Glutamatergic neuron (in vitro differentiated cells): ENCODE results near the gene FADD. TPM values are rescaled to one million over a fixed set of nuclear protein-coding genes. Genes with fewer than 3 reads are reported as not detected.

ENCODE experiments used
- DNase-seq: peaks from one replicate; pipeline ENCODE4 v3.0.0; 2022
- H3K27ac Mint-ChIP-seq: one replicate; pipeline ENCODE4 v1.8.0; 2020; ENCODE audit warnings: mild to moderate bottlenecking, mixed read lengths, inconsistent platforms; ENCODE audit not compliant: unreplicated experiment
- H3K27me3 Mint-ChIP-seq: one replicate; pipeline ENCODE4 v1.8.0; 2020; ENCODE audit warnings: mild to moderate bottlenecking, moderate library complexity, mixed read lengths, inconsistent platforms; ENCODE audit not compliant: unreplicated experiment
- H3K36me3 Mint-ChIP-seq: one replicate; pipeline ENCODE4 v1.8.0; 2020; ENCODE audit warnings: mild to moderate bottlenecking, mixed read lengths, inconsistent platforms; ENCODE audit not compliant: unreplicated experiment
- H3K4me1 Mint-ChIP-seq: one replicate; pipeline ENCODE4 v1.8.0; 2020; ENCODE audit warnings: mild to moderate bottlenecking, low read depth, mixed read lengths, inconsistent platforms; ENCODE audit not compliant: unreplicated experiment
- H3K4me3 Mint-ChIP-seq: one replicate; pipeline ENCODE4 v1.8.0; 2020; ENCODE audit warnings: mild to moderate bottlenecking, mixed read lengths, inconsistent platforms; ENCODE audit not compliant: unreplicated experiment
- H3K9me3 Mint-ChIP-seq: one replicate; pipeline ENCODE4 v1.8.0; 2020; ENCODE audit warnings: mild to moderate bottlenecking, moderate library complexity, mixed read lengths, inconsistent platforms; ENCODE audit not compliant: unreplicated experiment
- CTCF ChIP-seq: fragments of 200-600 bp; sonication (generic); IDR thresholded peaks from one replicate; pipeline ENCODE4 v1.5.0; 2021; ENCODE audit not compliant: partially characterized antibody, unreplicated experiment
- total RNA-seq: library from RNA; stranded (reverse); fragmentation: NEBNext Ultra II Directional; extraction: Animal tissue kit (Norgen Biotek cat#: 25700); gene quantifications from one replicate; pipeline ENCODE4 v1.2.1, GENCODE V29; 2021; ENCODE audit not compliant: unreplicated experiment

Gene FADD
- total RNA-seq, 1 donor from 2014 or later = 23.1 TPM

DNA sequence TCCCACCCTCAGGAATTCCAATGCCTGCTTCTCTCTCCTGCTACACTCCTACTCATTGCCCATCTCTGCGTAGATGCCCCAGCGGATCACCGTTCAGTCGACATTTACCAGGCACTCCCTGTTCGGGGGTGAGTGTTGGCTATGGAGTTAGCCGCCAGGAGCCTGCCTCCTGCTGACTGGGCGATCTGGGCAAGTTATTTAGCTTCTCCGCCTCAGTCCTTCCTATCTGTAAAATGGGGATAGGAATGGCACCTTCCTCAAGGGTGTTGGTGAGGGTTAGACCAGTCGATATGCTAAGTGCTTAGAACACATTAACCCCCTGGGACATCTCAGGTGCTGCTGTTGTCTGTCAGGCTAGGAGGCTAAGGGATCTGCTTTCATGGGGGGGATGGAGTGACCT is 30.9 kb downstream of the FADD start:
- peaks cover 4% of the 10 kb centered on the region for H3K27me3 Mint-ChIP-seq
- no peak for DNase-seq
- no peak overlapping the region for H3K27ac Mint-ChIP-seq
- TF ChIP-seq CTCF = no peak
- peaks cover 3% of the 10 kb centered on the region for H3K9me3 Mint-ChIP-seq
- no peaks in the 10 kb centered on the region for H3K36me3 Mint-ChIP-seq
- no peak overlapping the region for H3K4me3 Mint-ChIP-seq
- H3K4me1 Mint-ChIP-seq = no peaks in the 10 kb centered on the region

DNA sequence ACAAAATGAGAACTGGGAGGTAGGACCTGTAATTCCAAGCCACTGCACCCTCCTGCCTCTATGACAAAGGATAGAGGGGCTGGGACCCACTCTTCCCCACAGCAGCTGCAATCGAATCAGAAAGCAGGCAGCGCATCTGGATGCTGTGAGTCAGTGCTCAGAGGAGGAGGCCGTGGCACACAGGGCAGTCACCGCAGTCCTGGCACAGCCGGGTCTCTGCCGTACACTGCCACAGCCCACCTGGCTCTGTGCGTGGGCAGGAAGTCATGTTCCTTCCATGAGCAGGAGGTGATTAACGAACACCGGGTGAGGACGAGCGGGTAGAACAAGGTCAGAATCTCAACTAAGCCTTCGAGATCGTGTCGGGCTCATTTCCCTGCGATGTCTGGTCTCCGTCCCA is 37.2 kb downstream of the FADD start:
- no peak for TF ChIP-seq CTCF
- H3K27me3 Mint-ChIP-seq = peaks cover 3% of the 10 kb centered on the region
- no peaks in the 10 kb centered on the region for H3K4me1 Mint-ChIP-seq
- H3K36me3 Mint-ChIP-seq = no peaks in the 10 kb centered on the region
- no peak overlapping the region for H3K27ac Mint-ChIP-seq
- H3K4me3 Mint-ChIP-seq = no peak overlapping the region
- no peak for DNase-seq
- peaks cover 1% of the 10 kb centered on the region for H3K9me3 Mint-ChIP-seq

- Mint-ChIP-seq H3K4me3 (no peak overlapping the region), H3K4me1 (no peaks in the 10 kb centered on the region), H3K27me3 (peaks cover 3% of the 10 kb centered on the region), H3K27ac (no peak overlapping the region), H3K9me3 (peaks cover 1% of the 10 kb centered on the region), H3K36me3 (no peaks in the 10 kb centered on the region)
- TF ChIP-seq CTCF = no peak
- DNase-seq = no peak
Measured at GRCh38 chr11:70241709-70242108, 38.6 kb downstream of the FADD start.

- peaks cover 1% of the 10 kb centered on the region for H3K9me3 Mint-ChIP-seq
- DNase-seq = no peak
- H3K27me3 Mint-ChIP-seq = peaks cover 5% of the 10 kb centered on the region
- H3K27ac Mint-ChIP-seq = no peak overlapping the region
- no peak for TF ChIP-seq CTCF
- H3K36me3 Mint-ChIP-seq = no peaks in the 10 kb centered on the region
- no peak overlapping the region for H3K4me3 Mint-ChIP-seq
- no peaks in the 10 kb centered on the region for H3K4me1 Mint-ChIP-seq
Measured at GRCh38 chr11:70242885-70243284, 39.8 kb downstream of the FADD start.

DNA sequence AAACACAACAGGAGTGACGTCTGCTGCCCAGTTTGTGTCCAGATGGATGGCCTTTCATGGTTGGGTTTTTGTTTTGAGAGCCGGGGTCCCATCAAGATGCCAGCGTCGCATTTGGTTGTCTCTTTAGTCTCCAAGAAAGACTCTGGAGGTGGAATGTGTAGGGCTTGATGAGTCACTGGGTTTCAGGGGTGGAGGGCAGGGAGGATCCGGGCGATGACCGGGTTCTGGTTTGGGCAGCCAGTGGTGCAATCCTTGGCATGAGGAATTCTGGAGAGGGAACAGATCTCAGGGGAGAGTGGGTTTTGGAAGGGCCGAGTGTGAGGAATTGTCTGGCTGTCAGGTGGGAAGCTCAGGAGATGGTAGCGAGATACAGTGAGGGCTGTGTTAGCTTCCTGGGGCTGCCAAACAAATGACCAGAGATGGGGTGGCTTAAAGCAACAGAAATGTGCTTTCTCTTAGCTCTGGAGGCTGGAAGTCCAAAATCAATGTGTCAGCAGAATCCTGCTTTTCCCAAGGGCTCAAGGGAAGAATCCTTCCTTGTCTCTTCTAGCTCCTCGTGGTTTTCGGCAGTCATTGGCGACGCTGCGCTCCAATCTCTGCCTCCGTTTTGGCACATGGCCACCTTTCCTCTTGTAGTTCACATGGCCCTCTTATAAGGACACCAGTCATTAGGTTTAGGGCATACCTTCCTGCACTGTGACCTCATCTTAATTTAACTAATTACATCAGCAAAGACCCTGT is 41.0 kb downstream of the FADD start:
- no peaks in the 10 kb centered on the region for H3K4me1 Mint-ChIP-seq
- peaks cover 5% of the 10 kb centered on the region for H3K27me3 Mint-ChIP-seq
- H3K27ac Mint-ChIP-seq = no peak overlapping the region
- H3K4me3 Mint-ChIP-seq = no peak overlapping the region
- no peak for TF ChIP-seq CTCF
- peaks cover 1% of the 10 kb centered on the region for H3K9me3 Mint-ChIP-seq
- H3K36me3 Mint-ChIP-seq = no peaks in the 10 kb centered on the region
- DNase-seq = no peak
